Measurements from ENCODE around the gene SLC1A7.

SLC1A7 gene

GRCh38 chr1:53166366-53166765, 23.9 kb upstream of the SLC1A7 start:
- Histone ChIP-seq H3K9me3 (ENCODE audit: low read length) (no peaks in the 10 kb centered on the region), H3K79me2 (ENCODE audit: insufficient read depth, low read length) (no peaks in the 10 kb centered on the region), H3K4me2 (ENCODE audit: low read length) (no peak overlapping the region), H2AFZ (ENCODE audit: low read length) (no peak overlapping the region), H3K4me3 (ENCODE audit: low read depth, low read length, poor library complexity, severe bottlenecking) (no peak overlapping the region), H3K27me3 (ENCODE audit: insufficient read depth, low read length) (no peaks in the 10 kb centered on the region; the same call in 1 of the 2 replicates), H3K9me2 (ENCODE audit: low read depth, low read length) (no peaks in the 10 kb centered on the region), H3F3A (ENCODE audit: insufficient read depth, low read length) (no peaks in the 10 kb centered on the region), H3K9ac (ENCODE audit: low read length) (no peak overlapping the region), H4K20me1 (ENCODE audit: insufficient read depth, low read length) (no peaks in the 10 kb centered on the region), H3K36me3 (ENCODE audit: insufficient read depth, low read length) (no peaks in the 10 kb centered on the region), H3K4me1 (ENCODE audit: insufficient read depth, low read length, severe bottlenecking) (no peaks in the 10 kb centered on the region), H3K27ac (ENCODE audit: low read depth, low read length, poor library complexity, severe bottlenecking) (no peak overlapping the region)
- TF ChIP-seq CTCF (IDR thresholded peaks at IDR 0.05; ENCODE audit: low read length) (no peak), EZH2 (IDR thresholded peaks at IDR 0.05; ENCODE audit: borderline replicate concordance, low read length) (no peak)

GRCh38 chr1:53165408-53165961, 23.0 kb upstream of the SLC1A7 start:
- no peaks in the 10 kb centered on the region for H3K4me1 ChIP-seq (ENCODE audit: insufficient read depth, low read length, severe bottlenecking)
- H3K36me3 ChIP-seq (ENCODE audit: insufficient read depth, low read length) = no peaks in the 10 kb centered on the region
- no peaks in the 10 kb centered on the region for H3K9me3 ChIP-seq (ENCODE audit: low read length)
- H3K4me2 ChIP-seq (ENCODE audit: low read length) = no peak overlapping the region
- no peak overlapping the region for H3K27ac ChIP-seq (ENCODE audit: low read depth, low read length, poor library complexity, severe bottlenecking)
- no peak overlapping the region for H3K4me3 ChIP-seq (ENCODE audit: low read depth, low read length, poor library complexity, severe bottlenecking)
- H3K79me2 ChIP-seq (ENCODE audit: insufficient read depth, low read length) = no peaks in the 10 kb centered on the region
- no peaks in the 10 kb centered on the region; the same call in 1 of the 2 replicates for H3K27me3 ChIP-seq (ENCODE audit: insufficient read depth, low read length)
- H2AFZ ChIP-seq (ENCODE audit: low read length) = no peak overlapping the region
- no peak overlapping the region for H3K9ac ChIP-seq (ENCODE audit: low read length)
- no peaks in the 10 kb centered on the region for H3K9me2 ChIP-seq (ENCODE audit: low read depth, low read length)
- no peaks in the 10 kb centered on the region for H4K20me1 ChIP-seq (ENCODE audit: insufficient read depth, low read length)
- no peak for TF ChIP-seq EZH2 (IDR thresholded peaks at IDR 0.05; ENCODE audit: borderline replicate concordance, low read length)
- no peak for TF ChIP-seq CTCF (IDR thresholded peaks at IDR 0.05; ENCODE audit: low read length)
- H3F3A ChIP-seq (ENCODE audit: insufficient read depth, low read length) = no peaks in the 10 kb centered on the region

- no peak overlapping the region for H2AFZ ChIP-seq (ENCODE audit: low read length)
- H3K4me1 ChIP-seq (ENCODE audit: insufficient read depth, low read length, severe bottlenecking) = no peaks in the 10 kb centered on the region
- no peak overlapping the region for H3K27ac ChIP-seq (ENCODE audit: low read depth, low read length, poor library complexity, severe bottlenecking)
- H3K9me3 ChIP-seq (ENCODE audit: low read length) = no peaks in the 10 kb centered on the region
- H3K4me3 ChIP-seq (ENCODE audit: low read depth, low read length, poor library complexity, severe bottlenecking) = no peak overlapping the region
- no peaks in the 10 kb centered on the region for H4K20me1 ChIP-seq (ENCODE audit: insufficient read depth, low read length)
- TF ChIP-seq CTCF (IDR thresholded peaks at IDR 0.05; ENCODE audit: low read length) = no peak
- TF ChIP-seq EZH2 (IDR thresholded peaks at IDR 0.05; ENCODE audit: borderline replicate concordance, low read length) = no peak
- no peaks in the 10 kb centered on the region for H3K36me3 ChIP-seq (ENCODE audit: insufficient read depth, low read length)
- no peak overlapping the region for H3K4me2 ChIP-seq (ENCODE audit: low read length)
- no peaks in the 10 kb centered on the region for H3K79me2 ChIP-seq (ENCODE audit: insufficient read depth, low read length)
- H3K9ac ChIP-seq (ENCODE audit: low read length) = no peak overlapping the region
- no peaks in the 10 kb centered on the region for H3F3A ChIP-seq (ENCODE audit: insufficient read depth, low read length)
- H3K9me2 ChIP-seq (ENCODE audit: low read depth, low read length) = no peaks in the 10 kb centered on the region
- H3K27me3 ChIP-seq (ENCODE audit: insufficient read depth, low read length) = no peaks in the 10 kb centered on the region; the same call in 1 of the 2 replicates
Observed at GRCh38 chr1:53163291-53163768, 20.9 kb upstream of the SLC1A7 start.

All from OCI-LY1 (cell line).